Astrocyte of the cerebellum (primary cell): ENCODE results near the gene DEFB131B.
"Not testable (repeated sequence)": the region's sequence is repeated elsewhere in the genome, so short reads cannot be mapped to it uniquely, and the experiment has no call there.

ENCODE experiments used
- DNase-seq: peaks from one replicate; pipeline ENCODE4 v3.0.0-alpha.2; 2011; ENCODE audit warnings: low read depth
- H3K4me3 ChIP-seq: 2 replicates; pipeline ENCODE4 v1.5.1; 2011; ENCODE audit warnings: mild to moderate bottlenecking, low read depth, low read length, moderate library complexity
- in situ Hi-C: cut with HindIII; loops from 2 replicates; pipeline ENCODE4 v1.10.0; 2017; ENCODE audit warnings: low sequenced_read_pairs
- TF ChIP-seq, protein P1 (sequence below): IDR thresholded peaks from 2 replicates; pipeline ENCODE4 v1.5.1; 2012; ENCODE audit warnings: low read length, low read depth, moderate library complexity, mild to moderate bottlenecking; ENCODE audit errors: missing control alignments

Gene DEFB131B, protein sequence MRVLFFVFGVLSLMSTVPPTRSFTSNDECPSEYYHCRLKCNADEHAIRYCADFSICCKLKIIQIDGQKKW

DNA sequence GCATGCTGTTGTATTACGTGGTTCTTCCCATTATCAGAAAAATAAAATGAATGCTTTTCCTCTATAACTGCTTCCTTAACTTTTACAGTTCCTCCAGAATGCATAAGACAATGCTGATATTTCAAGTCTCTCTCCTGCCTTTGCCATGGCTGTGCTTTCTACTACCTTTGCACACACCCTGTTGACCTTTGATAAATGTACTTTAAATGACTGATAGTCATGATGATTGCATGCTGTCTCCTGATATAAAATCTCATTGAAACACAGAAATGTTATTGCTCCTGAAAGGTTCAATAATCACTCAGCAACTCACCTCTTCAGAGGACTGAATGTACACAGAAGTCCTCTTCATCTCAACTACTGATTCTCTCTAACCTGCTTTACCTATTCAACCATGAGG, at the start of gene DEFB131B:
DEFB131B (plus strand) TSS at position 395 of the 400 bp plus-strand sequence; CDS start at position 395, 0 bp downstream.
- H3K4me3 ChIP-seq, in situ Hi-C loops, DNase-seq: not testable (repeated sequence)

DNA sequence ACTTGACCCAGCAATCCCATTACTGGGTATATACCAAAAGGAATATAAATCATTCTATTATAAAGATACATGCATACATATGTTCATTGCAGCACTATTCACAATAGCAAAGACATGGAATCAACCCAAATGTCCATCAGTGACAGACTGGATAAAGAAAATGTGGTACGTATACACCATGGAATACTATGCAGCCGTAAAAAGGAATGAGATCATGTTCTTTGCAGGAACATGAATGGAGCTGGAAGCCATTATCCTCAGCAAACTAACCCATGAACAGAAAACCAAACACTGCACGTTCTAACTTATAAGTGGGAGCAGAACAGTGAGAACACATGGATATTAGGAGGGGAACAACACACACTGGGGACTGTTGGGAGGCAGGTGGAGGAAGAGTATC, 49.0 kb upstream of the DEFB131B start:
- DNase-seq, H3K4me3 ChIP-seq, in situ Hi-C loops: not testable (repeated sequence)

DNA sequence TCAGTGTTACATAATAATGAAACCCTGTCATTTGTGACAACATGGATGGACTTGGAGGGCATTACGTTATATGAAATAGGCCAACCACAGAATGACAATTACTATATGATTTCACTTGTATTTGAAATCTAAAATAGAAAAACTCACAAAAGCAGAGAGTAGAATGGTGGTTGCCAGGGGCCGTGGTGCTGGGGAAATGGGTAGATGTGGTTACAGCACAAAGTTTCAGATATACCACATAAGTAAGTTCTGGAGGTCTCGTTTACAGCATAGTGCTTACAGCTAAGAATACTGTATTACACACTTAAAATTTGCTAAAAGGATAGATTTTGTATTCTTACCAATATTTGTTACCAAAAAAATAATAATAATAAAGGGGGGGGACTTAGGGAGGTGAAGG, 48.6 kb upstream of the DEFB131B start:
- in situ Hi-C loops, H3K4me3 ChIP-seq, DNase-seq: not testable (repeated sequence)

DNA sequence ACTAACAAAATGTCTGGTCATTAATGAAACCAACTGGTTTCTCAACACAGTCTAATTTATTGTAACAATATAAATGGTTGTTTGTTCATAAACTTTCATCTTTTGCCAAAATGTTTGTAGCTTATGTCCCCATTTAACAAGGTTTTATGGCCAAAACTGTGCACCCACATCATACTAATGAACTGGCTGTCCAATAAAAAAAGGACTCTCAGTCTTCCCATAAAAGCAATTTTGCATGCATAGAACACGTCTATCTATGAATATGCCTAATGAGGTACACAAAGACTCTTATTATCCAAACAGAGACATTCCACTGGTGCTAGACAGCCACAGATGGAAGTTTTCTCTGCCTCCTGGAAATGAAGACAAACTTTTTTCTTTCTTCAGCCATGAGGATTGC, 45.4 kb upstream of the DEFB131B start, which contains the start of gene DEFB108B:
DEFB108B (plus strand) TSS at position 390 of the 400 bp plus-strand sequence; CDS start at position 390, 0 bp downstream.
- in situ Hi-C loops, DNase-seq: not testable (repeated sequence)

DNA sequence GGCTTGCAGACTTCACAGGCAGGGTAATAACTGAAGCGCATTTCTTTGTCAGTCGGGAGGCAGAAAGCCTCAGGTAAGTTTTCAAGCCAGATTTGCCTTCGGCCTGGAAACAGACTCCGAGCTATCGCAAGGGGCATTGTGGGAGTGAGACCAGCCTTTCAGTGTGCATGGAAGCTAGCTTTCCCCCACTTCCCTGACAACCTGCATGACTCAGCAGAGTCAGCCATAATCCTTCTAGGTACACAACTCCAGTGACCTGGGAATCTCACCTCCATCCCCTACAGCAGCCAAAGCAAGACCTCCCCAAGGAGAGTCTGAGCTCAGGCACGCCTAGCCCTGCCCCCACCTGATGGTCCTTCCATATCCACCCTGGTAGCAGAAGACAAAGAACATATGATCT, 35.5 kb upstream of the DEFB131B start:
- H3K4me3 ChIP-seq, DNase-seq, in situ Hi-C loops: not testable (repeated sequence)

More for the DNA sequence above, 45.4 kb upstream of the DEFB131B start, which contains the start of gene DEFB108B:
- H3K4me3 ChIP-seq: not testable (repeated sequence)

DNA sequence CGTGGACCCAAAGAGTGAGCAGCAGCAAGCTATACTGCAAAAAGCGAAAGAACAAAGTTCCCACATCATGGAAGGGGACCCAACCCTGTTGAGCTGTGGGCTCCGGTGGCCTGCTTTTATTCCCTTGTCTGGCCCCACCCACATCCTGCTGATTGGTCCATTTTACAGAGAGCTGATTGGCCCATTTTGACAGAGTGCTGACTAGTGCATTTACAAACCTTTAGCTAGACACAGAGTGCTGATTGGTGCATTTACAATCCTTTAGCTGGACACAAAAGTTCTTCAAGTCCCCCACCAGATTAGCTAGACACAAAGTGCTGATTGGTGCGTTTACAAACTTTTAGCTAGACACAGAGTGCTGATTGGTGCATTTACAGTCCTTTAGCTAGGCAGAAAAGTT, 34.9 kb upstream of the DEFB131B start:
- DNase-seq, H3K4me3 ChIP-seq, in situ Hi-C loops: not testable (repeated sequence)

DNA sequence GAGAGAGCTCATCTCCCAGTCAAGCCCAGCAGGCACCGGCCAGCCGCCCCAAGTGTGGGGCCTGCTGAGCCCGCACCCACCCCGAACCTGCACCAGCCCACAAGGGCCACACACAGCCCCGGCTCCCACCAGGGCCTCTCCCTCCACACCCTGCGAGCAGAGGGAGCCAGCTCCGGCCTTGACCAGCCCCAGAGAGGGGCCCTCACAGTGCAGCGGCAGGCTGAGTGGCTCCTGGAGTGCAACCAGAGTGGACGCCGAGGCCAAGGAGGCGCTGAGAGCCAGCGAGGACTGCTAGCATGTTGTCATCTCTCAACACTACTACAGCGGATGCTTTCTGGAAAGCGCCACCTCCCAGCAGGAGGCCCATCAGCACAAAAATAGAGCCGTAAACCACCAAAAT, 34.4 kb upstream of the DEFB131B start:
- no peak overlapping the region for H3K4me3 ChIP-seq
- TF ChIP-seq, protein P1, sequence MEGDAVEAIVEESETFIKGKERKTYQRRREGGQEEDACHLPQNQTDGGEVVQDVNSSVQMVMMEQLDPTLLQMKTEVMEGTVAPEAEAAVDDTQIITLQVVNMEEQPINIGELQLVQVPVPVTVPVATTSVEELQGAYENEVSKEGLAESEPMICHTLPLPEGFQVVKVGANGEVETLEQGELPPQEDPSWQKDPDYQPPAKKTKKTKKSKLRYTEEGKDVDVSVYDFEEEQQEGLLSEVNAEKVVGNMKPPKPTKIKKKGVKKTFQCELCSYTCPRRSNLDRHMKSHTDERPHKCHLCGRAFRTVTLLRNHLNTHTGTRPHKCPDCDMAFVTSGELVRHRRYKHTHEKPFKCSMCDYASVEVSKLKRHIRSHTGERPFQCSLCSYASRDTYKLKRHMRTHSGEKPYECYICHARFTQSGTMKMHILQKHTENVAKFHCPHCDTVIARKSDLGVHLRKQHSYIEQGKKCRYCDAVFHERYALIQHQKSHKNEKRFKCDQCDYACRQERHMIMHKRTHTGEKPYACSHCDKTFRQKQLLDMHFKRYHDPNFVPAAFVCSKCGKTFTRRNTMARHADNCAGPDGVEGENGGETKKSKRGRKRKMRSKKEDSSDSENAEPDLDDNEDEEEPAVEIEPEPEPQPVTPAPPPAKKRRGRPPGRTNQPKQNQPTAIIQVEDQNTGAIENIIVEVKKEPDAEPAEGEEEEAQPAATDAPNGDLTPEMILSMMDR: no peak
- DNase-seq: no peak
- in situ Hi-C loops: no loop called here

DNA sequence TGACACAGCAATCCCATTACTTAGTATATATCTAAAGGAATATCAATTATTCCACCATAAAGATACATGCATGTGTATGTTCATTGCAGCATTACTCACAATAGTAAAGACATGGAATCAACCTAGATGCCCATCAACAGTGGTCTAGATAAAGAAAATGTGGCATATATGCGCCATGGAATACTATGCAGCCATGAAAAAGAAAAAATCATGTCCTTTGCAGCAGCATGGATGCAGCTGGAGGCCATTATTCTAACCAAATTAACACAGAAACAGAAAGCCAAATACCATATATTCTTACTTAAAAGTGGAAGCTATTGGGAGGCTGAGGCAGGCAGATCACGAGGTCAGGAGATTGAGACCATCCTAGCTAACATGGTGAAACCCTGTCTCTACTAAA, 24.4 kb upstream of the DEFB131B start:
- H3K4me3 ChIP-seq, in situ Hi-C loops, DNase-seq: not testable (repeated sequence)

DNA sequence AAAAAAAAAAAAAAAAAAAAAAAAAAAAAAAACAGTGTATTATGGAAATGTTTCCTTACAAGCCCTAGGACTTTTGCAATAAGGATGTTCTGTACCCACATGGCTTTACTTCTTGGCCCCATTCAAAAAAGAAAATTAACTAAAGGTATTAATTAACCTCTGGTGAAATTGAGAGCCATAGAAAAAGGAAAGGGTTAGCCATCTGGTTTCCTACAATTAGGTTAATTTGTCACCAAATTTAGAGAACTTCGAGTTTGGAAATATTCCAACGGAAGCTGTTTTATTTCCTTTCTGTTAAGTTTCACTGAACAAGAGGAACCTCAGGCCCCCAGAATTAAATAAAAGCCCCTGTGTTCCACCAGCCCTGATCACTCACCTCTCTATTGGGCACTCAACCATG, 22.4 kb upstream of the DEFB131B start:
- in situ Hi-C loops, DNase-seq, H3K4me3 ChIP-seq: not testable (repeated sequence)

DNA sequence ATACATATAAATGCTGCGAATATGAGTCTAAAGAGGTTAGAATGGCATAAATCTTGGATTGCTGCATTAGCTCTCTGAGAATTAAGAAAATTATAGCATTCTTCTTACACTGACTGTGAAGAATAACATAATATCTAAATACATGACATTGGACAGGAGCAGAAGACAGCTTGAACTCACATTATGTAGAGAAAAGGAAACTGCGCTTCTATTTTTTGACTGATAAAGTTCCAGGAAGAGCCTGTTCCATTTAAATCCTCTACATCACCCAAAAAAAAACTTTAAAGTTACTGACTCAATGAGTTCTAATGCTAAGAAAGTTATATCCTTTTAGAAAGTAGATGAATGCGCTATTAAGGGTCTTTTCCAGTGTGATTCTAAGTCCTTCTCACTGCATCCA, 17.4 kb upstream of the DEFB131B start:
- DNase-seq, H3K4me3 ChIP-seq, in situ Hi-C loops: not testable (repeated sequence)

DNA sequence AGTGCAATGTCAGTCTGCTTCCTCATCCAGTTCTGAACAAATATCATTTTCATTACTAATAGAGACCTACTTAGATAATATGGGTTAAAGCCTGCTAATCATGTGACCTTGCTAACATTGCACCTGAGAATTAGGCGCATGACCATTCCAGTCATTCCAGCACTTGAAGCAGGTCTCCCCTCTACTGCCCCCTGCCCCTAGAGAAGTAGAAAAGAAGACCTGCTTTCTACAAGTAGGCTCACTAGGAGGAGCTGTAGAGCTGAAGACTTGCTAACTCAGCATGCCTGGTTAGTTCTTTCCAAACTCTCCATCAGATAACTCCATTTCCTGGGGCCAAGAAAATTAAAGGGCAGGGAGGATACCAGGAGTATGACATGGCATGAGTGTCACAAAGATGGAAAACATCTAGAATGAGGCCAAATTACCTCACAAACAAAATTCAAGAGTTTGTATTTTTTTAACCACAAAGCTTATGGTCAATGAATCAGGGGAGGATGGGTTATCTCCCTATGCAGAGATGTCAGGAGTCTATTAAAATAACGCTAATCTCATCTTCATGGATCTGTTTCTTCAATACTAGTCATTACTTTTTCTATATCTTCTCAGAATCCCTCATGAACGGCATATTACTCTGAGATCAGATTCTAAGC, 14.2 kb upstream of the DEFB131B start:
- H3K4me3 ChIP-seq, in situ Hi-C loops: not testable (repeated sequence)
- peak; percentile 42 for DNase-seq
- TF ChIP-seq, protein P1: peak; percentile 65

DNA sequence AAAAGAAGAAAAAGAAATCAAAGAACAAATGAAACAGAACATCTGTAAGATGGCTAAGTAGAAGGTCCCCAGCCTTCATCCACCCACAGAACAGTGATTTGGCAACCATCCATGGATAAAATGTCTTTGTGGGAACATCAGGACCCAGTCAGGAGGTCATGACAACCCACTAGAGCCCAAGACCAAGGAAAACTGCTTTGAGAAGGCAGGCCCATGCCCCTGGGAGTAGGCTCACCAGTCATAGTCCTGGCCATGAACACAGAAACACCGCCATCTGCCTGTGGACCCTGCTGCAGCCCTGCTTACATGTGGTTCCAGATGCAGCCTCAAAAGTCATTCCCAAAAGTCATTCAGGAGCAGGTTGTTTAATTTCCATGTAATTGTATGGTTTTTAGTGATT, 11.0 kb upstream of the DEFB131B start:
- in situ Hi-C loops, H3K4me3 ChIP-seq, DNase-seq: not testable (repeated sequence)

DNA sequence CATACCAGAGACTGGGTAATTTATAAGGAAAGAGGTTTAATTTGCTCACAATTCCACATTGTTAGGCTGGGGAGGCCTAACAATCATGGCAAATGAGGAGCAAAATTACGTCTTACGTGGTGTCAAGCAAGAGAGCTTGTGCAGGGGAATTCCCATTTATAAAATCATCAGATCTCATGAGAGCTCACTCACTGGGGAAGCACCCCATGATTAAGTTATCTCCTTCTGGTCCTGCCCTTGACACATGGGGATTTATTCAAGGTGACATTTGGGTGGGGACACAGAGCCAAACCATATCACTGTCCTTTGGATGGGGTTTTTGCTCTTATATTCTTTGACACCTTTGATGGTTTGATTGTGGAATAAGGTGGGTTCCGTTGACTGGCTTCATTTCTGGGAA, 8.3 kb upstream of the DEFB131B start:
- H3K4me3 ChIP-seq, in situ Hi-C loops, DNase-seq: not testable (repeated sequence)

DNA sequence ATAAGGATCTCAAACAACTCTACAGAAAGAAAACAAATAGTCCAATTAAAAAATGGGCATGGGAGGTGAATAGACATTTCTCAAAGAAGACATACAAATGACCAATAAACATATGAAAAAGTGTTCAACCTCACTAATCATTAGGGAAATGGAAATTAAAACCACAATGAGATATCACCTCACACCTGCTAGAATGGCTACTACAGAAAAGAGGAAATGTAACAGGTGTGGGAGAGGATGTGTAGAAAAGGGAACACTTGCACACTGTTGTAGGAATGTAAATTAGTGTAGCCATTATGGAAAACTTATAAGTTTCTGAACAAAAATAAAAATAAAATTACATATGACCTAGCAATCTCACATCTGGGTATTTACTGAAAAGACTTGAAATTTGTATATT, 7.6 kb upstream of the DEFB131B start:
- in situ Hi-C loops, DNase-seq, H3K4me3 ChIP-seq: not testable (repeated sequence)

DNA sequence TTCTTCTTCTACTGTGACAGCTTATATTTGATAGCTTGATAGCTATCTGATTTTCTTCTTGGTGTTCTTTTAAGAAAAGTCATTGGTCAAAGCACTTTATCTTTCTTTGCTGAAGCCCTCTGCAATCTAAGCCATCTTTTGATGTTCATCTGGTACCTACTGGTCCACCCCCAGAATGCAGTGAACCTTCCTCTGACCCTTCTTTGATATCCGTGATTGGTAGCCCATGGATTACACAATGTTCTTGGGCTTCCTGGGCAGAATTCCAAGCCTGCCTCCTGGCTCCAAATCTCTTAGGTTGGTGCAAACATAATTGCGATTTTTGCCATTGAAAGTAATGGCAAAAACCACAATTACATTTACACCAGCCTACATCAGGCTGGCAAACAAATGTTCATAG, 2.0 kb upstream of the DEFB131B start:
- H3K4me3 ChIP-seq, in situ Hi-C loops, DNase-seq: not testable (repeated sequence)

DNA sequence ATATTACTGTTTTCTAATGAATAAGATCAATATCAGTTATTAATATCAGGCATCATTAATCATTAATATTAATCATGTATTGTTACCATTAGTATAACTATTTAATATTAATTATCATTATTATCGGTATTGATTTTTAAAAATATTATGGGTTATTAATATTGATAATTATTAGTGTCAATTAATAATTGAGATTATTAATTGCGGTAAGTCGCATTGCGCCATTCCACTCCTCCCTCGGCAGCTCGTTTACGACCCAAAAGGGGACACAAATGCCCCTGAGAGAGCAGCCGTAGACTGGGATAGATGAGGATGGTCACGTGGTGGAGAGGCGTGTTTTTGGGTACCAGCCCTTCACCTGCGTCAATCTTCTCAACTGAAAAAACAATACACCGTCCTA, 7.6 kb downstream of the DEFB131B start:
- DNase-seq, H3K4me3 ChIP-seq, in situ Hi-C loops: not testable (repeated sequence)
